DOHH2 (cell line): Measurements from ENCODE around the gene PAX6.

Experiments
- H3F3A ChIP-seq: fragments of 200-600 bp; sonication (generic), shearing (Covaris generic); 2 replicates; pipeline ENCODE4 v1.6.0; 2016; ENCODE audit warnings: antibody characterized with exemption, mild to moderate bottlenecking; ENCODE audit not compliant: control insufficient read depth, insufficient read depth
- H3K27ac ChIP-seq: fragments of 200-600 bp; sonication (generic); 2 replicates; pipeline ENCODE4 v1.5.1; 2014; ENCODE audit warnings: low read depth, mild to moderate bottlenecking, low read length, moderate library complexity
- H3K27me3 ChIP-seq: fragments of 200-600 bp; sonication (generic); 2 replicates; pipeline ENCODE4 v1.6.1; 2014; ENCODE audit warnings: mild to moderate bottlenecking, low read length, mixed read lengths; ENCODE audit not compliant: control insufficient read depth
- H3K36me3 ChIP-seq: fragments of 200-600 bp; sonication (generic); 2 replicates; pipeline ENCODE4 v1.6.1; 2014; ENCODE audit warnings: mild to moderate bottlenecking, low read length, moderate library complexity, mixed read lengths; ENCODE audit not compliant: control insufficient read depth
- H3K4me1 ChIP-seq: fragments of 200-600 bp; sonication (generic); 2 replicates; pipeline ENCODE4 v1.6.1; 2014; ENCODE audit warnings: mild to moderate bottlenecking, low read length, mixed read lengths; ENCODE audit not compliant: control insufficient read depth
- H3K4me2 ChIP-seq: fragments of 200-600 bp; sonication (generic); 2 replicates; pipeline ENCODE4 v1.6.0; 2014; ENCODE audit warnings: mild to moderate bottlenecking, low read length, moderate library complexity
- H3K4me3 ChIP-seq: fragments of 200-600 bp; sonication (generic); 2 replicates; pipeline ENCODE4 v1.5.1; 2014; ENCODE audit warnings: mild to moderate bottlenecking, low read length, mixed read lengths
- H3K79me2 ChIP-seq: fragments of 200-600 bp; sonication (generic); 2 replicates; pipeline ENCODE4 v1.6.1; 2014; ENCODE audit warnings: mild to moderate bottlenecking, low read length, mixed read lengths; ENCODE audit not compliant: control insufficient read depth
- H3K9me2 ChIP-seq: fragments of 200-600 bp; sonication (generic); replicated peaks from 2 replicates; pipeline ENCODE4 v1.6.1; 2014; ENCODE audit warnings: mild to moderate bottlenecking, low read length, mixed read lengths; ENCODE audit not compliant: control insufficient read depth
- H3K9me3 ChIP-seq: fragments of 200-600 bp; sonication (generic); 2 replicates; pipeline ENCODE4 v1.6.1; 2014; ENCODE audit warnings: antibody characterized with exemption, low read length, mixed read lengths; ENCODE audit not compliant: control insufficient read depth, insufficient read depth
- H4K20me1 ChIP-seq: fragments of 200-600 bp; sonication (generic); 2 replicates; pipeline ENCODE4 v1.6.0; 2014; ENCODE audit warnings: low read depth, mild to moderate bottlenecking, antibody characterized with exemption, low read length, moderate library complexity; ENCODE audit not compliant: control insufficient read depth, insufficient read depth
- CTCF ChIP-seq: fragments of 200-600 bp; sonication (generic); IDR thresholded peaks from one replicate; pipeline ENCODE4 v1.5.1; 2014; ENCODE audit warnings: antibody characterized with exemption, mild to moderate bottlenecking, low read depth, low read length; ENCODE audit not compliant: poor library complexity, severe bottlenecking
- EZH2phosphoT487 ChIP-seq: fragments of 200-600 bp; sonication (generic); IDR thresholded peaks from 2 replicates; pipeline ENCODE4 v1.6.1; 2017; ENCODE audit warnings: borderline replicate concordance, mild to moderate bottlenecking, antibody characterized with exemption, low read length, moderate library complexity, mixed read lengths

The PAX6 gene

GRCh38 chr11:31808721-31809540 is 2.2 kb downstream of the PAX6 start:
- Histone ChIP-seq H3K9me3 (peaks cover 3% of the 10 kb centered on the region; the same call in 1 of the 2 replicates), H3K27me3 (peaks cover 42% of the 10 kb centered on the region)

GRCh38 chr11:31807799-31808667 is 3.1 kb downstream of the PAX6 start:
- no peak overlapping the region for H3K27ac ChIP-seq
- H3F3A ChIP-seq, result no peaks in the 10 kb centered on the region
- no peaks in the 10 kb centered on the region for H3K9me2 ChIP-seq
- H3K9me3 ChIP-seq, result peaks cover 3% of the 10 kb centered on the region; the same call in 1 of the 2 replicates
- no peaks in the 10 kb centered on the region for H3K79me2 ChIP-seq
- TF ChIP-seq EZH2phosphoT487, result no peak
- no peak for TF ChIP-seq CTCF
- H4K20me1 ChIP-seq, result no peaks in the 10 kb centered on the region
- H3K4me3 ChIP-seq, result no peak overlapping the region
- no peaks in the 10 kb centered on the region for H3K4me1 ChIP-seq
- H3K4me2 ChIP-seq, result no peak overlapping the region
- H3K27me3 ChIP-seq, result peaks cover 36% of the 10 kb centered on the region
- H3K36me3 ChIP-seq, result no peaks in the 10 kb centered on the region

More at GRCh38 chr11:31808721-31809540, 2.2 kb downstream of the PAX6 start:
- H4K20me1 ChIP-seq, result no peaks in the 10 kb centered on the region
- H3K4me1 ChIP-seq, result no peaks in the 10 kb centered on the region
- H3K36me3 ChIP-seq, result no peaks in the 10 kb centered on the region
- H3K79me2 ChIP-seq, result no peaks in the 10 kb centered on the region
- H3F3A ChIP-seq, result no peaks in the 10 kb centered on the region
- no peak overlapping the region for H3K27ac ChIP-seq
- H3K4me3 ChIP-seq, result no peak overlapping the region
- no peaks in the 10 kb centered on the region for H3K9me2 ChIP-seq
- H3K4me2 ChIP-seq, result no peak overlapping the region
- TF ChIP-seq EZH2phosphoT487, result no peak
- TF ChIP-seq CTCF, result no peak

- Histone ChIP-seq H3K27me3 (peaks cover 28% of the 10 kb centered on the region), H3K9me2 (no peaks in the 10 kb centered on the region), H3K9me3 (peaks cover 3% of the 10 kb centered on the region; the same call in 1 of the 2 replicates), H4K20me1 (no peaks in the 10 kb centered on the region), H3K4me2 (no peak overlapping the region), H3K27ac (no peak overlapping the region), H3F3A (no peaks in the 10 kb centered on the region), H3K36me3 (no peaks in the 10 kb centered on the region), H3K4me1 (no peaks in the 10 kb centered on the region), H3K4me3 (no peak overlapping the region), H3K79me2 (no peaks in the 10 kb centered on the region)
- TF ChIP-seq CTCF (no peak), EZH2phosphoT487 (no peak)
Measured at GRCh38 chr11:31806928-31807798, 4.0 kb downstream of the PAX6 start.
